ENCODE measurements around the gene PARP8.
"Not testable (repeated sequence)": the region's sequence is repeated elsewhere in the genome, so short reads cannot be mapped to it uniquely, and the experiment has no call there.

PARP8 gene

DNA sequence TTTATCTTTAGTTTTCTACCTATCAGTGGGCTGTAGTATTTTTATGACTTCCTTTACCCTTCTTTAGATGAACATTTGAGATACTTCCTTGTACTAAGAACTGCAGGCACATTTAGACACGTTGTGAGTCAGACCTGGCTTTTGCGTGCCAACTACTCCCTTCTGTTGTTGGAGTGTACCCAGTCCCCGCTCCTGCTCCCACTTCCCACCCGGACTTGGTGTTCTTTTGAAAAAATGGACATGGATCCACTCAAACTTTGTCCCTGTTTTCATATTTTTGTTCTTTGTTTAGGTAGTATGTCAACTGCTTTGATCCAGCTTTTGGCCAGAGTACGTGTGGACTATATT lies 60.7 kb downstream of the PARP8 start:
- DNase-seq = no peak

DNA sequence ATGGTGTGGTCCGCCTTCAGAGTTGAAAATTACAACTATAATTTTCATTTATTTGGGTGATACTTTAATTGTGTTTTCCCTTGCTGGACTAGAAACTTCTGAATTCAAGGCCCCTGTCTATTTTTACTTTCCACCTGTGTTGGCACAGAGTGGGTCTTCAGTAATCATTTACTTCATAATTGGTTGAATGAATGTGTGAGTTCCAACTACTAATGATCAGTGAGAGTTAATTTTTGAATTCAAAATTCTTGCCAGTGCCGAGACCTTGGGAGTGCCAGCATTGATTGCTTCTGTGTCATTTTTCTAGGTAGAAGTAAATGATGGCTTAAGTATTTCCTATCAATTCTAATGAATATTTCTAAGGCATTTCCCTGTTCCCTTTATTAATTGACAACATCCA lies 61.4 kb downstream of the PARP8 start:
- no peak for DNase-seq

- no peak for DNase-seq
These were observed 63.9 kb downstream of the PARP8 start for GRCh38 chr5:50730336-50730735.

DNA sequence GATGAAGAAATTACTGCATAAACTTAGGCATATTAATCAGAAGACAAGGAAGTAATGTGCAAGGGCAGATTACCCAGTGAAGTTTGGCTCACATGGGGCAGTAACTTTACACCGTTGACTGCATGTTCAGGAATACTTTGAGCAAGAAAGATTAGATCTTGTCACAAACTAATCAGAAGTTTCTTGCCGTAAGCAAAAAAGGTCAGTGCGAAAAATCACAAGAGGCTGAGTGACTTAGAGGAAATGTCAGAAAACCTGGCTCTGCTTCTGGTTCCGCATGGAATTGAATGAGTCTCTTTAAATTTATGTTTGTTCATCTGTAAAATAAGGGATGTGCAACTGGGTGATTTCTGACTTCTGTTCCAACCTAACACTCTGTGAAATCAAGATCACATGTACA lies 64.4 kb downstream of the PARP8 start:
- no peak for DNase-seq

- DNase-seq = no peak
These were observed 67.3 kb downstream of the PARP8 start for GRCh38 chr5:50733741-50734140.

DNA sequence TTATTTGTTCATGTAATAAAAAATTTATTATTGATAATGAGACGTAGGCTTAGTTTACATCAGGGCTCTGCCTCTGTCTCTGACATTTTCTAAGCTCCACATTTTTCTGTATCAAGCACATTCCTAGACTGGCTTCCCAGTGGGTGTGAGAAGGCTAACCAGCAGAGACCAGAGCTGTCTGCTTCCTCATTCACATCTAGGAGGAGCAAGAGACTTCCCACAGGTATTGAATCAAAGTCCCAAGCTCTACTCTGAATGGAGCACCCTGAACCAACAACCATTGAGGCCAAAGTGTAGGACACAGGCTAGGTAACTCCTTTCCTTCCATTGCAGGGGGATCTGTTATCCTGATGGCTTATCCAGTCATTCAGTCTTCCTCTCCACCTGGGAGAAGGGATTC lies 72.4 kb downstream of the PARP8 start:
- no peak for DNase-seq

DNA sequence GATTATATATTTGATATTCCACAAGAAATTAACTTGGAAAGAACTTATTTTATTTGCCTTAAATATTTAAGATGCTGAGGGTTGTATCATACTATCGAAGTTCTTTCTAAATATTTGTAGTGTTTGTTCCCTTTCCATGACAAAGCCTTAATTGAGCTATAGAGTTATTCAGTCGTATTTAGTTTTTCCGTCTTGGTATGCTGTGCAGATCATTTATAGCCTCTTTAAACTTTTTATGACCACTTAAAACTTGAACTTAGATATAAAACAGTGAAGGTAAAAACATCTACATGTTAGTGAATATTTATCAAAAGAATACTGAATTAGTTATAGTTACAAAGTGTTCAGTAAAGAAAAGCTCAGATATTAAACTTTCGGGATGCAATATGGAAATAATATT lies 74.4 kb downstream of the PARP8 start:
- no peak for DNase-seq

DNA sequence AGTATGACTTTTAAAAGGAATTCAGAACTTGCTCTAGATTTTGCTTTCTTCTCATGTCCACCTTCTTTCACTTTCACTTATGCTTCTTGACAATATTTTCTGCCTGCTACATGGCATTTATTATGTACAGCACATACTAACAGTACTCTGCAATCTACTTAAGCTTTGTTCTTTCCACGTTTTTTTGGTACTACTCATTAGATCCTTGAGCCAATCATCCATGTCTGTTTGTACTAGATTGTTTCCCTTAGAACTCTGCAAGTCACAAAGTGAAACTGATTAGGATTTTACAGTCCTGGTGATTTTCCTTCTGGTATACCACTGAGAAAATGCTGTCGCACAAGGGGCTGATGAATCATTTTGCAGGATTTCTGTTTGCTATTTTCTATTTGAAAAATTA lies 78.3 kb downstream of the PARP8 start:
- no peak for DNase-seq

DNA sequence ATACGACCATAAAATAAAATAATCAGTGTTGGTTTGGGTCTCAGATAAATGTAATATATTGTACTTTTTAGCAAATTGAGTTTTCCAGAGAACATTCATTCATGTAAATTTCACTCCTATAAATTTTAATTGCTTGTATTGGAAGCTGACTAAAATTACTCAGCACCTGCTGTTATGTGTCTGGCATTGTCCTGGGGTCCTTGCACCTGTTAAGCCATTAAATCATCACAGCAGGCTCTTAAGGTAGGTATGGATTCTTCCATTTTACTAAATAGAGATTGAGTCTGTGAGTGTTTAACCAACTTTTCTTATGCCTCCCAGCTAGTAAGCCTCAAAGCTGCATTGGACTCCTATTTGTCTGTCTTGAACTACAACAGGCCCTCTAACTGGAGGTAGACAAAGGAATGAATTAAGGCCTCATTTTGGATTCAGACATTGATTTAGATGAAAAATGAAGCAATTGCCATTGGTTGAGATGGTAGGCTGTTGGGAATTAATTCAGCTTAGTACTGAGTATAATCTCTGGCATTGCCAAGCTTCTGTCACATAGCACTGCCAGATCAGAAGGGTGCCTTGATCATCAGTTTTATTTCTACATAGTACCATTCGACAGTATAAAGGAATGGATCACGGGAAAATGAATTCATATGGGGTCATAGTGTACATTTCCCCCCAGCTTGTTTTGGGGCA lies 78.9 kb downstream of the PARP8 start:
- no peak for DNase-seq

- DNase-seq = no peak
These were observed 82.7 kb downstream of the PARP8 start for GRCh38 chr5:50749181-50749580.

DNA sequence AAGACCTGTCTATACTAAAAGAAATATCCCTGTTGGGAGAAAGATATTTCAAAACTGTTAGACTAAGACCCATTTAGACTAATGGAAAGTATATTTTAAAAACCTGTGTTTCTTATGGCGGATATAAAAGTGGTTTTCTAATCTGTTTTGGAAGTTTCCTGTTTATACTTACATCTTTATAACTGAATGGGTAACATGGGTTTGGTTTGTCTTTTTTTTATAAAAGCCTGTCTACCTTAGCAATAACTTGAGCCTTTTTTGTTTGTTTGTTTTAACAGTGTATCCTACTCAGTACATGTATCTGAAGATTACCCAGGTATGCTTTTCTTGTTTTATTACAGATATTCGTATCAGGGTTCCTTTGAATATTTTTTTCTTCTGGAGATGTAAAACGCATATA lies 83.4 kb downstream of the PARP8 start:
- no peak for DNase-seq

- DNase-seq = no peak
These were observed 84.7 kb downstream of the PARP8 start for GRCh38 chr5:50751064-50751657.

GRCh38 chr5:50752800-50753199 lies 86.4 kb downstream of the PARP8 start:
- no peak for DNase-seq

GRCh38 chr5:50759526-50760270 lies 93.3 kb downstream of the PARP8 start:
- no peak for DNase-seq

DNA sequence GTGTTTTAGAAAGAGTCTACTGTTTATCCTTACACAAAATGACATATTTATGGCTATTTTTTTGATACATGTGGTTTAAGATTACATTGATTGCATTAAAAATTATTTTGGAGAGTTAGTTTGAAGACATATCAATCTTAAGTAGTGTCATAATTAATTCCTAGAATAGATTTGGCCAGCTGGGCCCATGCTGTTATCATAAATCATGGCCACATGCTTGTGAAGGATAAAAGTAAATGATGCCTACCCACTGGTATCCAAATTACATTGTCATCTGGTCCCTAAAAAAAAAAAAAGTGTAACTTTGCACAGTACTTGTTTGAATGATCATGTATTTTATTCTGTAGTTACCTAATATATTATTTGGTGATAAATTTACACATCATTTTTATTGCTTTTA lies 96.9 kb downstream of the PARP8 start:
- no peak for DNase-seq

DNA sequence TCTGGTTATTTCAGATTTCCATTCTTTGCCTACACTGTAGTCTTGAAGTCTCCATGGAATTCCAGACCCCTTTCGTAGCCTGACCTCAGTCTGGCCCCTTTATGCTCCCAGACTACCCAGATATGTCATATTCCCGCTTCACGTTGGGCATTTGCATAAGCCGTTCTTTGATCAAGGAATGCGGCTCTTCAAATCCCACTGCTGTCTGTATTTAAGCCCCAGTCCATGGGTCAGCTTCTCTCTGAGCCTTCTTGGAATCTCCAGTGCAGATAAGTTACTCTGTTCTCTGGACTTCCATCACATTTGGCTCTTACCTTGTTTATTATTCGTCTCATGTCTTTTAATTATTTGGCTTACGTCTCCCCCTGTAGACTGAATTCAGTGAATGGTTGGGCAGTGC lies 97.4 kb downstream of the PARP8 start:
- DNase-seq = no peak

- no peak for DNase-seq
These were observed 99.6 kb downstream of the PARP8 start for GRCh38 chr5:50766042-50766441.

GRCh38 chr5:50766462-50766861 lies 100.0 kb downstream of the PARP8 start:
- no peak for DNase-seq

DNA sequence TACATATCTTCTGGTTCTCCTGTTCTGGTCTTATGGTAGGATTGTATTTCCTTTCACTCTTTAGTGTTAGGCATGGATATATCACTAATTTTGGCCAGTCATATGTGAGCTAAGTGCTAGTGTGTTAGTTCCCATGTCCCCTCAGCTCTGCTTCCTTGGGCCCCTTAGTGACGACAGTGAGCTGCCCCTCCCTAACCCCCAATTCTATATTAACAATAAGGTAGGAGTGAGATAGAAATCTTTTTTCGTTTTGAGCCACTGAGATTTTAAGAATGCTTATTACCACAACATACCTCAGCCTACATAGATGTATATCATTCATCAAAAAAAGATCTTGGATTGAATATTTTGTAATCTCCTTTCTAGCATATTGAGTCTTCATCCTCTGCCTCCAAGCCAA lies 100.5 kb downstream of the PARP8 start:
- DNase-seq = no peak

GRCh38 chr5:50767588-50767987 lies 101.2 kb downstream of the PARP8 start:
- no peak for DNase-seq

GRCh38 chr5:50768634-50769033 lies 102.2 kb downstream of the PARP8 start:
- no peak for DNase-seq

DNA sequence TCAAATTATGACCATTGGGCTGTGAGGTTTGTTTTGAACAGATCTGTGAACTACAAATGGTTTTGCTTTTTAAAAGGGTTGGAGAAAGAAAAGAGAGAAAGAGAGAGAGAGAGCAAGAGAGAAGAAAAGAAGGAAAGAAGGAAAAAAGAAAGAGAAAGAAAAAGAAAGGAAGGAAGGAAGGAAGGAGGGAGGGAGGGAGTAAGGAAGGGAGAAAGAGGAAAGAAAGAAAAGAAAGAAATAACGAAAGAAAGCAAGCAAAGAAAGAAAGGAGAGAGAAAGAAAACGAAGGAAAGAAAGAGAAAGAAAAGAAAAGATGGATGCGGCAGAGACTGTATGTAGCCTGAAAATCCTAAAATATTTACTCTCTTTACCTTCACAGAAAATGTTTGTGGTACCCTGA lies 104.0 kb downstream of the PARP8 start:
- no peak for DNase-seq

GRCh38 chr5:50774446-50775175 lies 108.2 kb downstream of the PARP8 start:
- not testable (repeated sequence) for DNase-seq

DNA sequence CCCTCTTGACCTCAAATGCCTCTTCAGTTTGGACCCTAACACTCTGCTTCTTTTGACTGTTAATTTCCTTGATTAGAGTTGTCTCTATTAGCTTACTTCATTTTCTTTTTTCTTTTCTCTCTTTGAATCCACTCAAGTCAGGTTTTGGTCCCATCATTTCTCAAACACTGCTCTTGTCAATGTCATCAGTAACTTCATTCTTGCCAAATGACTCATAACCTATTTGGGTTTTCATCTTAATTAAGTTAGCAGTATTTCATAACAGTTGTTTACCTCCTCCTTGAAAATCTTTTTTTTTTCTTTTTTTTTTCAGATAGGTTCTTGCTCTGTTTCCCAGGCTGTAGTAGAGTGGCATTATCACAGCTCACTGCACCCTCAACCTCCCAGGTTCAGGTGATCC lies 119.6 kb downstream of the PARP8 start:
- no peak for DNase-seq
